ENCODE data around the gene LHFPL4.
"Not testable (repeated sequence)": the region's sequence is repeated elsewhere in the genome, so short reads cannot be mapped to it uniquely, and the experiment has no call there.

The LHFPL4 gene

DNA sequence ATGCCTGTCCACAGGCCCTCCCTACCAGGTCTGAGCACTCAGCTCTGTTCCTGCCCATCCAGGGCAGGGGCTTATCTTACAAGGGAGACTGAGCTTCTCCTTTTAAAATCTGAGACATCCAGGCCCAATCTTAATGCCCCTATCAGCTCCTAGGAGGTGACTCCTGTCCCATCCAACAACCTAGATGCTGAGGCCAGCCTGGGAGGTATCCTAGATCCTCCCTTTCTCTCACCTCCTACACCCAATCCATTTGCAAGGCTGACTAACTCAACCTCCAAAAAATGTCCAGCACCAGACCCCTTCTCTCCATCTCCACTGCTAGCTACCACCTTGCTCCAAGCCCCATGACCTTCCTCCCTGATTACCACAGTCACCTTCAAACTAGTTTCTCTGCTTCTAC, 17.4 kb downstream of the LHFPL4 start:
- no peak for DNase-seq (ENCODE audit: low read depth in 2 of 2)

DNA sequence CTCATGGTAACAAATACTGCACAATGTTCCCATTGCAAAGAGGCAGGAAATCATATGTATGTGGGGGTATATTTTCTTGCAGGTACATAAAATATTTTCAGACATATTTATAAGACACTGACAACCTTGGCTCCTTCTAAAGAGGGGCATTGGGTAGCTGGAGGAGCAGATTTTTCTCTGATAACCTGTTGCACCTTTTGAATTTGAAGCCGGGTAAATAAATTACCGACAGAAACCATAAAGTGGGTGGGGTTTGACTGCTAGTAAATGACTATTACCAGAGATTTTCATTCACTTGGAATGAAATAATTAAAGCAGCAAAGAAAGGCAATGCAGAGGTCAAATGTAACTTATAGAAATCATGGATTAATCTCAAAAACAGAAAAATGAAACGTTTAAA, 19.2 kb downstream of the LHFPL4 start:
- DNase-seq (ENCODE audit: low read depth in 2 of 2): no peak

DNA sequence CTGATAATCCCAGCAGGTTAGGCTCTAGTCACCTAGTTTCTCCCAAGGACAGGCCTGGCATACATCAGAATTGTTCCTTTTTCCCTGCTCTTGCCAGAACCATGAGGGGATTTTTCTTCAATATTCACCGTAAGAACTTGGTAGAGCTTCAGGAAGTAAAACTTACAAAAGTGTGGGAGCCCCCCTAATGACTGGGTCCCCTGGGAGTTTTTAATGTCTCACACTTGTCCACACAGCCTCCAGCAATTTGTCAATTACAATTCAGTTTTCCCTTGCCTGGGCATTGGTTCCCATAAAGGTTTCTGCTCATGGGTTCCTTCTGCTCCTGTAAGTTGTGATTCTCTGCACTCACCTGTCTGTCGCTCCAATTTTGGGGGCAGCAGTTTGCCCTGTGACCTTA, 28.5 kb downstream of the LHFPL4 start:
- no peak for DNase-seq (ENCODE audit: low read depth in 2 of 2)

DNA sequence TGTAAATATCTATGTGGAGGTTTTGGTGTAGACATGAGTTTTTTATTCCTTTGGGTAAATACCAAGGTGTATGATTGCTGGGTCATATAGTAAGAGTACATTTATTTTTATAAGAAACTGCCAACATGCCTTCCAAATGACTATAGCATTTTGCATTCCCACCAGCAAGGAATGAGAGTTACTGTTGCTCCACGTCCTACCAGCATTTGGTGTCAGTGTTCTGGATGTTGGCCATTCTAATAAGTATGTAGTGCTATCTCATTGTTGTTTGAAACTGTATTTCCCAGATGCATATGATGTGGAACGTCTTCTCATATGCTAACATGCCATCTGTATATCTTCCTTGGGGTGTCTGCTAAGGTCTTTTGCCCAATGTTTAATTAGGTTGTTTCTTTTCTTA, 38.7 kb downstream of the LHFPL4 start:
- DNase-seq (ENCODE audit: low read depth in 2 of 2): no peak

DNA sequence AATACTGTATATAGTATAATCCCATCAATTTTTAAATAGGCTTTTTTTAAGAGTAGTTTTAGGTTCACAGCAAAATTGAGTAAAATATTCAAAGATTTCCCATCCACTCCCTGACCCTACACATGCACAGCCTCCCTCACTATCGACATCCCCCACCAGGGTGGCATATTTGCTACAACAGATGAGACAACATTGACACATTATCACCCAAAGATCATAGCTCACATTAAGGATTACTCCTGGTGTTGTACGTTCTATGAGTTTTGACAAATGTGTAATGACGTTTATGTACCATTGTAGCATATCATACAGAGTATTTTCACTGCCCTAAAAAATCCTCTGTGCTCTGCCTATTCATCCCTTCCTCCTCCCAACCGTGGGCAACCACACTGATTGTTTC, 39.3 kb downstream of the LHFPL4 start:
- no peak for DNase-seq (ENCODE audit: low read depth in 2 of 2)

DNA sequence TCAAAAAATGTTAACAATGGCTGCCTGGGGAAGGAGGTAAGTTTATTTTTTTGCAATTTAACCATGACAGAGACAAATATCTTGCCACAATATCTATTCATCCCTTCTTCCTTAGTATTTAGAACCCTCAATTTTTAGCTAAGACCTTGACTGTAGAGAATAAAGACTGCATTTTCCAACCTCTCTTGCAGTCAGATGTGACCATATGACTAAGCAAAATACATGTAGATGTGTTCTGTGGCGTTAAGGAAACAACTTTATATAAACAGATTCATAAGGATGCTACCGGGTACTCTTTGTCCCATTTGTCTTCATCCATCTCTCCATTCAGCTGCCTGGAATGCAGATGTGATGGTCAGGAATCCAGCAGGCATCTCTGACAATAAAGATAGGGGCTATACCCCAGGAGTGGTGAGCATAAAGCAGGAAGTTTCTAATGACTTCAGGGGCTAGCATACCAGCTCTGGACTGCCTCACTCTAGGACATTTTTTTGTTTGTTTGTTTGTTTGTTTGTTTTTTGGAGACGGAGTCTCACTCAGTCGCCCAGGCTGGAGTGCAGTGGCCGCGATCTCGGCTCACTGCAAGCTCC, 41.1 kb downstream of the LHFPL4 start:
- no peak for DNase-seq (ENCODE audit: low read depth in 2 of 2)

DNA sequence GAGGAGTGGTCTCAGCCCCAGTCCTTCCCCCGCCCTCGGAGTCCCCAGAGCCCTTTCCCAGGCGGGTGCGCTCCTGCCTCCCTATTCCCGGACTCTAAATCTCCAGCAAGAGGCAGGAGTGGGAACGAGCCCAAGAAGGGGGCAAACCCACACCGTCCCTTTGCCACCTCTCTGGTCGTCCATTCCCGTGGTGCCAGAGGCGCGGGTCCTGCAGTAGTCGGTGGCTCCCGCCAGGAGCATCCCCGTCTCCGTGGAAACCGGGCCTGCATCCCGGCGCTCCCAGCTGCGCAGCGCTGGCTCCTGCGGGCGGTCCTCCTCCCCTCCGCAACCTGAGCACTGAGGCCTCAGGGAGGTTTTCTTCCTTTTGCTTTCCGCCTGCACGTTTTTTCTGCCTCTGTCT, 44.8 kb downstream of the LHFPL4 start:
- DNase-seq (ENCODE audit: low read depth in 2 of 2): no peak

DNA sequence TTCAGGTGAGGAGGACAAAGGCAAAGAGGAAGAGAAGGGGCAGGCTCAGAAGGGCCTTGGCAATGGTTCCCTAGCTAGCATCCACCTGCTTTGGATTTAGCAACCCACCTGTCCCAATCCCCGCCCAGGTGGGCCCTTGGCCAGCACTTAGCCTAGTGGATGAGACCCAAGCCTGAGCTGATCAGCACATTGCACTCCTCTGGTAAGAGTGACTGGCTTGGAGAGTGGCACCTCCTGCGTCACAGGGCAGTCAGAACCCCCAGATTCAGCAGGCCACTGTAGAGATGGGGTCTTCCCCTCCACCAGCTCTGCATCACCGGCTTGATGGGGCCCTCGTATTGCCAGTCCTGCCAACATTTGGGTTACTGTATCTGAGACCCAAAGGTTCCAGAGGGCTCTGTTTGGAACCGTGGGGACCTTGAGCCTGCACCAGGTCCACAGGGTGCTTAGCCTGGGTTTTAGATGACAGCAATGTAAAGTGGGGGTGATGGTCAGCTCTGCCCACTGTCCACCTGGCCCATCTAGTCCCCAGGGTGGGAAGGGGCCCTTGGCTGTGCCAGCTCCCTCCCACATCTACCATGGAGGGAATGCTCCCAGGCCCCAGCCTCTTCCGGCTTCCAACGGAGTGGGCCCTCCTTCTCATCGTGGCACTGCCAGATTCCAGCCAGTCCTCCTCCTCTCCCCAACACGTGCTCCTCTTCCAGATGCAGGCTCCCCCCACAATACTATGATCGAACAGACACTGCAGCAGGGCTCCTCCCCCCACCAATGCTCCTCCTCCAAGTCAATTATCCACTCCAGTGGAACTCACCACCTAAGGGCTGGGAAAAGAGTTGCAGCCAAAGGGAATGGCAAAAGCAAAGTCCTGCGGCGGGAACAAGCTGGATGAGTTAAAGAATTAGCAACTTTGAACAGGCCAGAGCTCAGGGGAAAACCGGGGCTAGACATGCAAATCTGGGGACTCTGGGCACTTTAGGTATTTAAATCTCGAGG, 45.7 kb downstream of the LHFPL4 start:
- no peak for DNase-seq (ENCODE audit: low read depth in 2 of 2)

DNA sequence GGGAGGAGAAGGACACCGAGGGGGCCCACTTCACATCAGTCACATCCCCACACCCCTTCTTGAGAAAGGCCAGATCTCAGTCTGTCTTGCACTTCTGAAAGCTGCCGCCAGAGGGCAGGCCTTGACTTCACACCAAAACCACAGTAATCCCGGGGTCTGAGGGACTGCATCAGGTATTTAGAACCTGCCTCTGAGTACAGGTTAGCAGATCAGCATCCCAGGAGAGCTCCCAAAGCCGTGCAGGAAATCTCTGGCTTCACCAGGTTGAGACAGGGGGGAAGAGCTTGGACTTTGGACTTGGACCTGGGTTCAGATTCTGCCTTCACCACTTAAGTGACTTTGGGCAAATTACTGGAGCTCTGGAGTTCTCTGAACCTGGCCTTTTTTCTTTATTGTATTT, 50.3 kb downstream of the LHFPL4 start:
- peak; percentile 35 to 72 for DNase-seq (ENCODE audit: low read depth in 2 of 2)

DNA sequence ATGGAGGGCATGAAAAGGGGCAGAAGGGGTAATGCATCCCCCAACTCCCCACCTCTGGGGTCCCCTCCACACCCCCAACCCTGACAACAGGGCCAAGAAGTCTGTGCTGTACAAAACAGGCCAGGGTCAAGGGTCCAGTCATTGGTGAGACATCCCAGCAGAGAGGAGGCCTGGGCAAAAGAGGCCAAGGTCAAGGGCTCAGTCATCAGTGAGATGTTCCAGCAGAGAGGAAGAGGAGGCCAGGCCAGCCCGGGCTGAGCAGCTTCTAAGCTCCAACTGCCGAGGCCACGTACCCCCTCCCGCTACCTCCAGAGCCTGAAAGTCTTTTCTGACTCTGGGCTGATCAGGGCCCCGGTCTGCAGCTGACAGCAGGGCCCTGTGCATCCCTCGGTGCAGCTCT, 52.4 kb downstream of the LHFPL4 start:
- no peak for DNase-seq (ENCODE audit: low read depth in 2 of 2)

DNA sequence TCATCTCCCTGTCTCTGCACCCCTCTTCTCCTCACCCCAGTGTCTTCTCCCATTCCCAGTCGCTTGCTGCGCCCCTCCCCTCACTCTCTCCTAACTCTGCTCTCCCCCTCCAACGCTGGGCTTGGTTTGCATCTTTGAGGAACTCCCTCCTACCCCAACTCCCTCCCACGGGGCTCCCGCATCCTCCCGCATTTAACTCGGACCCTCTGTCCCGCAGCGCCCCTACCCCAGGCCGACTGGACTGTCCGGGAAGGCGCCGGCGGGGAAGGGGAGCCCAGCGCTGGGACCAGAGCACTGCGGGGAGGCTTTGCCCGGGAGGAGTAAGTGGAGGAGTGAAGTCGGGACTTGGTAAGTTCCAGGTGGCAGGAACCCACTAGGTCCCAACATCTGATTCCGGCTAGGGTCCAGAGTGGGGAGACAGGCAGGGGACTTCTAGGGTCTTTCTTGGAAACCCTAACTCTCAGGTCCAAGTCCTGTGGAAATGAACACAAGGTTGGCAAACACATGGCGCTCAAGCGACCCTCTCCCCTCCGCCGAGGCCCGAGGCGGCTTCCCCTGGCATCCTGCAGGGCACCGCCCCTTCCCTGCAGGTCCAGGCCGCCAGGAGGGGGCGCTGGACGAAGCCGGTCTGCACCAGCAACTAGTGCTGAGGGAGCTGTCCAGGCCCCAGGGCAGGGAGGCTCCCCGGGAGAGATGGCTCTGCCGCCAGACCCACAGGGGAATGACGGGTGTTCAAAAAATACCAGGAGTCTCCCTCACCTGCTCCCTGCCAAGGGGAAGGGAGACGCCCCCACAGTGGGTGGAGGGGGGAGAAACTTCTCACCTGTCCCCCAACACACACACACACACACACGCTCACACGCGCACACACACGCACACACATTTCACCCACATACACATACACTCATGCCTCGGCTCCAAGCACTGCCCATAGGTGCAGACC, 53.2 kb downstream of the LHFPL4 start:
- peak; percentile 35 to 65 for DNase-seq (ENCODE audit: low read depth in 2 of 2)

DNA sequence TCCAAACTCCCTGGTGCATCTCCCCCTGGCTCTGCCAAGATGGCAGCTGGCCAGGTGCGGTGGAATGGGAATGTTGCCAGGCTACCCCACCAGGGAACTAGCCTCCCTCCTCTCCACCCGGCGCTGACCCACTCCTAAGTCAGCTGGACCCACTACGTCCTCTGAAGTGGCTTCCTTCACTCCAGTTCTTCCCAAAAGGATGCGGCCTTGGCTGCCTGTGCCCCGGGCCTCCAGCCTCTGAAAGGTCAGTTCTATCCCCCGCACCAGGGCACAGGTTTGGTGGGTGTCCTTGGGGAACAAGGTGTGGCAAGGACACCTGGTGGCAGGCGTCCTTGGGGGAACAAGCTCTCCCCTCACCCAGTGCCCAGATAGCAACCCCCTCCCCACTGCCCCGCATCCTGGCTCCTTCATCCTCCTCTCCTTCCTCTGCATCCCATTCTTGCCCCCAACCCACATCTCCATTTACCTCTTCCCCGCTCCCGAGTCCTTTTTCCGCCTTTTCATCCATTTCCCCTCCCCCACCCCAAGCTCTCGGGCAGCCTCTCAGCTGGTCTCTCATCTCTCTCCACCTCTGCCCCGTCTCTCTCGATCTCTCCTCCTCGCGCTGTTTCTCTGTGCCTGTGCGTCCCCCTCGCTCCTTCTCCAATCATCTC, 54.0 kb downstream of the LHFPL4 start:
- DNase-seq (ENCODE audit: low read depth in 2 of 2): no peak

DNA sequence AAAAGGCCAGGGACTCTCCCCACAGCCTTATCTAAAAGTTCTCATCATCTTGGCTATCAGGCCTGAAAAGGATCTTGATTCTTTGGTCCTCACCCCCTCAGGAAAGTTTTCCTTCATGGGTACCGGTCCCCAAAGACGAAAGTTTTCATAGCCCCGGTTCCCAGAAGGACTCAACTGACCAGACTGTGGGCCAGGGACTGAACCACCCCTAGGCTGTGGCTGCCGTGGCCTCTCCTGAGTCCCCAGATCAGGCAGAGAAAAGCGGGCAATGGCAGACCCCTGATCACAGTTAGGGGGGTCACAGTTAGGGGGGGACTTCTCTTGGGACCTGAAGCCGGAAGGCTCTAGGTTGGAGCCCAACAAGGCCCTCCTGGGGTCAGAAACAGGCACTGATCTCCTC, 54.8 kb downstream of the LHFPL4 start:
- no peak for DNase-seq (ENCODE audit: low read depth in 2 of 2)

DNA sequence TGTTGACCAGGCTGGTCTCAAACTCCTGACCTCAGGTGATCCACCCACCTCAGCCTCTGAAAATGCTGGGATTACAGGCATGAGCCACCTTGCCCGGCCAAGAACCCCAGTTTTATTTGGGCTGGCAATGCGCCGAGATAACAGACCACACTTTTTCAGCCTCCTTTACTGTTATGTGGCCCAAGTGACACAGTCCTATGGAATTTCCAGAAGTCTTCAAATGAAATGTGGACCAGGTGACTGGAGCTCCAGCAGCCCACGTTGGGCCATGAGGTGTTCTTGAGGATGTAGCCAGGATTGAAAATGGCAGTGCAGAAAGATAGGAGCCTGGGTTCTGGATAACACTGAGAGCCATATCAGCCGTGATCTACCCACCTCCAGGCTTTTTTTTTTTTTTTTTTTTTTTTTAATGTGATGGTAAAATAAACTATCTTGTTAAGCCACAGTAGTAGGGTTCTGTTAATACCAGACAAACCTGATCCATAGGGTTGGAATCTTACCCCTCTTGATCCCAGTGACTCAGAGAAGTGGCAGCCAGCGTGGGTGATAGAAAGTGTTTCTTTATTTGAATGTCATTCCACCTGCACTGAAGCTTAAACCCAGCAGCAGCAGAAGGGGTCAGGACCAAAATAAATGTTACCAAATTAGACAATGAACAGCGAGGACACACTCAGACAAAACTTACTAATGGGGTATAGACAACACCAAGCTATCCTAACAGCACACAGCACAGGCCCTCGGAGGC, 55.6 kb downstream of the LHFPL4 start:
- DNase-seq (ENCODE audit: low read depth in 2 of 2): no peak

DNA sequence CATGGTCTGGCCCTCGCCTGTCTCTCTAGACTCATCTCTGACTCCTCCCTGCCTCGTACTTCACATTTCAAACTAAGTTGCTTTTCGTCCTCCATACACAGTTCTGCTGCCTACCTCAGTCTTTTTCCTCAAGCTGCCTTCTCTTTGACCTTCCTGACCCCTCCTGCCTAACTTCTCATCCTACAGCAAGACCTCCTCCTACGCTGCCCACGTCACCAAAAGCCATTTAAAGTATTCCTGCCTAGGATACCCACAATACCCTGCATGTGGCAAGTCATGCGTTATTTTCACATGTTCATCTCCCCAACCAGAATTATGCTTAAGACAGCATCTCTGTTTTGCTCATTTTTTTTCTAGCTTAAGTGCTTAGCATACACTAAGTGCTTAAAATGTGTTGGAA, 56.7 kb downstream of the LHFPL4 start:
- DNase-seq (ENCODE audit: low read depth in 2 of 2): no peak

DNA sequence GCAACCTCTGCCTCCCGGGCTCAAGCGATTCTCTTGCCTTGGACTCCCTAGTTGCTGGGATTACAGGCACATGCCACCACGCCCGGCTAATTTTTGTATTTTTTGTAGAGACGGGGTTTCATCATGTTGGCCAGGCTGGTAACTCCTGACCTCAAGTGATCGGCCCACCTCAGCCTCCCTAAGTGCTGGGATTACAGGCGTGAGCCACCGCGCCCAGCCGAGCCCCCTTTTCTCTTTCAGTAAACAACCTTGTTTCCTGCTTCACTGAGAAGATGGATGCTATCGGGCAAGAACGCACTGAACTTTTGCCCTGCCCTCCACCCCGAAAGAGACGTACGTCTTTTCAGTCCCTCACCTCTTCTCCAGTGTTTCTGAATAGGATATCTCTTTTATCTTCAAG, 59.6 kb downstream of the LHFPL4 start:
- DNase-seq (ENCODE audit: low read depth in 2 of 2): not testable (repeated sequence)

DNA sequence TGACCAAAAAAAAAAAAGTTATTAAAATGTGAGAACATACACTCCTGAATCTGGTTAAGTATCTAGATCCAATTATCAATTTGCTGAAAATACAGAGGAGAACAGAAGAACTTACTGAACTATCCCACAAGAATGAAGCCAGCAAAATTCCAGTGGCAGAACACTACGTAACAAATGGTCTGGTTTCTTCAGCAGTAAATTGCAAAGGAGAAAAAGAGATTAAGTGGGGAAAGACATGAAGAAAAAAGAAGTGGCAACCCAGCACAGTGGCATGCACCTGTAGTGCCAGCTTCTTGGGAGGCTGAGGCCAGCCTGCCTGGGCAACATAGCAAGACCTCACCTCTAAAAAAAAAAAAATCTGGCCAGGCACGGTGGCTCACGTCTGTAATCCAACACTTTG, 62.1 kb downstream of the LHFPL4 start:
- no peak for DNase-seq (ENCODE audit: low read depth in 2 of 2)

DNA sequence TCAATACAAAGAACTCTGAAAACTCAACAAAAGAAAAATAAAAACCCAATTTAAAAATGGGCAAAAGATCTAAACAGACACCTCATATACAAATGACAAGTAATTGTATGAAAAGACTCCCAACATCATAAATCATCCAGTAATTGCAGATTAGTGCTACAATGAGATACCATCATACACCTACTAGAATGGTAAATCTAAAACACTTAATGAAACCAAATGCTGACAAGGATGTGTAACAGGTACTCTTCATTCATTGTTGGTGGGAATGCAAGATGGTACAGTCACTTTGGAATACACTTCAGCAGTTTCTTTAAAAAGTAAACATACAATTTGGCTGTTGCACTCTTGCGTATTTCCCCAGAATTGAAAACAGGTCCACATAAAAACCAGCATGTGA, 68.4 kb downstream of the LHFPL4 start:
- no peak for DNase-seq (ENCODE audit: low read depth in 2 of 2)

DNA sequence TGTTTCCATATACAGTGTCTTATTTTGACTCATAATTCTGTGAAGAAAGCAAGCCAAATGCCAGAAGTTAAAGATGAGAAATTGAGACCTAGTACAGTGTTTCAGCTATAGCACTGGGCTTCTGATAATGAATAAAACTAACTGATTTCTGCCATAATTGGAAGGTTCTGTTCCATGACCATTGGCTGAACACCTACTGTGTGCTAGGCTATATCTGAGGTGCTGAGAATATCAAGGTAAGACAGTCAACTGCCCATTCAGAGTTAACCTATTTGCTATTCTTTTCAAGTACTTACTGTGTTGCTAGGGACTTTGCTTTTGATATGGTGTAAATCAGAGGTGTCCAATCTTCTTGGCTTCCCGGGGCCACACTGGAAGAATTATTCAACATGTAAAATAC, 73.4 kb downstream of the LHFPL4 start:
- DNase-seq (ENCODE audit: low read depth in 2 of 2): no peak

DNA sequence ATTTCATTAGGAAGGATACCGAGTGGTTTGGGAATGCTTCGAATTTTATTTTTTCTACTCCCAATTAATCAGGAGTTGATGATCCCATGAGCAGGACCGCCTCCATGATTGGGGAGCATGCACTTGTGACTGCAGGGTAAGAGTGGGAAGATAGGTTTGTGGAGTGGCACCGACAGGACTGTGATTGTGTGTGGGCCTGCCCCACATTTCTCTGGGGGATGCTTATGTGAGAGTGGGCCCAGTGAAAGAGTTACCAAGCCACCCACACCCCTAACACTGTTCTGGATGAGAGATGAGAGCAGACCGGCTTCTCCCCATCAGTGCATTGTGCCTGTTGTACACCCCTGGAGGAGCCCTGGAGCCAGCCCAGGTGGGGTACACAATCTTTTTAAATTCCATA, 76.7 kb downstream of the LHFPL4 start:
- DNase-seq (ENCODE audit: low read depth in 2 of 2): no peak

DNA sequence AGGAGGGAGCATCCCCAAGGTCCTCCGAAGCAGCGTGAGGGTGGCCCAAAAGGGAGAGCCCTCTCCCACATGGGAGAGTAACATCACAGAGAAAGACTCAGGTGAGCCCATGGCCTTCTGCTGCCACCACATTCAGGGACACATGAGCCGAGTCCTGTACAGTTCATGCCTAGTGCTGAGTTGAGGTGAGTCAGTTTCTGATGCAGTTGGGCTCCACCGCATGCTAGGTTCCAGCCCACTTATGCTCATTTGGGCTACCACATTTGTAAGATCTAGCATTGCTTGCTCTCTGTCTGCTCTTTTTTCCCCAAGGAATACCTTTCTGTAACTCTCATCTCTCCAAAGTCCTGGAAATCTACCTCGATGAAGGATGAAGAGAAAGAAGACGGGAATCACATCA, 79.1 kb downstream of the LHFPL4 start:
- no peak for DNase-seq (ENCODE audit: low read depth in 2 of 2)
